Activated T-cell treated with anti-CD3 and anti-CD28 coated beads, Interleukin-2, amount 50 U/mL, for 4 hours (primary cell): ENCODE data around the gene CYP2C18. TPM values are rescaled to one million over a fixed set of nuclear protein-coding genes. Genes with fewer than 3 reads are reported as not detected.

Source experiments
- ATAC-seq, 2 donors: fragments of 200-7000 bp; cut with Tn5 transposase; one replicate each; pipeline ENCODE4 v1.10.0; 2021
- DNase-seq: peaks from one replicate; pipeline ENCODE4 v3.0.0-alpha.2; 2020
- H3K27me3 Mint-ChIP-seq: one replicate; pipeline ENCODE4 v1.8.0; 2021; ENCODE audit warnings: low read depth, mixed read lengths
- H3K36me3 Mint-ChIP-seq: one replicate; pipeline ENCODE4 v1.8.0; 2022; ENCODE audit warnings: mixed read lengths; ENCODE audit not compliant: insufficient read depth
- H3K4me1 Mint-ChIP-seq: one replicate; pipeline ENCODE4 v1.8.0; 2021; ENCODE audit warnings: low read depth, mixed read lengths
- H3K4me3 Mint-ChIP-seq: one replicate; pipeline ENCODE4 v1.8.0; 2021; ENCODE audit warnings: mild to moderate bottlenecking, moderate library complexity, mixed read lengths
- H3K9me3 Mint-ChIP-seq: one replicate; pipeline ENCODE4 v1.8.0; 2021; ENCODE audit warnings: mixed read lengths
- total RNA-seq, 3 donors: library from RNA; stranded (reverse); gene quantifications; one replicate each; pipeline ENCODE4 v1.2.1, GENCODE V29; 2021

The CYP2C18 gene
- total RNA-seq, 3 donors from 2014 or later = not detected

DNA sequence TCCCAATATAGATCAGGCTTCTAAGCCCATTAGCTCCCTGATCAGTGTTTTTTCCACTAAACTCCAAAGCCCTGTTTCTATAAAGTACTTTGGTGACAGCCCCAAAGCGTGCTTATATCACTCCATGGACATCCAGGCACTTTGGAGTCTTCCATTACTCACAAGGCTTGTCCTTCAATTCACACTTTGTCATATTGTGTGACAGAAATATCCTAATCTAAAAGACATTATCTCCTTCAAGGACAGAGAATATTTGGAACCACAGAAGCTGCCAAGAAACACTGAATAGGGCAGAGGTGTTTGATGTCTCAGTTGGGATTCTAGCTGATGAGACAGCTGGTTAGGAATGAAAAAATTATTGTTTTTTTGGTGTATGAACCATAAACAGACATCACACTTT, 97.3 kb downstream of the CYP2C18 start:
- no peak for ATAC-seq
- H3K27me3 Mint-ChIP-seq = no peaks in the 10 kb centered on the region

DNA sequence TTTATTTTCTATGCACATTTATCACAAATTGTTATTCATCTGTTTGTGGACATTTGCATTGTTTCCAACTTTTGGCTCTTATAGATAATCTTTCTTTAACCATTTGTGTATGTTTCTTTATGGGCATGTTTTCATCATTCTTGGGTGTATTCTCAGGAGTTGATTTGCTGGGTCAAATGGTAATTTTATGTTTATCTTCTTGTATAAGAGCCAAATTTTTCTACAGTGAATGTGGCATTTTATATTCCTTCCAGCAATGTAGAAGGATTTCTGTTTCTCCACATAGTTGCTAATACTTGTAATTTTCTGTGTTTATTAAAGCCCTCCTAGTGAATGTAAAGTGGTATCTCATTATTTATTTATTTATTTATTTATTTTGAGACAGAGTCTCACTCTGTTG, 100.7 kb downstream of the CYP2C18 start:
- no peak for DNase-seq
- Mint-ChIP-seq H3K4me1 (no peaks in the 10 kb centered on the region), H3K4me3 (no peak overlapping the region), H3K27me3 (no peaks in the 10 kb centered on the region), H3K9me3 (peaks cover 7% of the 10 kb centered on the region), H3K36me3 (no peaks in the 10 kb centered on the region)
- no peak for ATAC-seq

More for the DNA sequence above, 97.3 kb downstream of the CYP2C18 start:
- peaks cover 3% of the 10 kb centered on the region for H3K9me3 Mint-ChIP-seq
- H3K36me3 Mint-ChIP-seq = no peaks in the 10 kb centered on the region
- no peak overlapping the region for H3K4me3 Mint-ChIP-seq
- no peak for DNase-seq
- no peaks in the 10 kb centered on the region for H3K4me1 Mint-ChIP-seq

GRCh38 chr10:94785211-94785610, 101.7 kb downstream of the CYP2C18 start:
- no peaks in the 10 kb centered on the region for H3K4me1 Mint-ChIP-seq
- DNase-seq = no peak
- peaks cover 10% of the 10 kb centered on the region for H3K9me3 Mint-ChIP-seq
- H3K36me3 Mint-ChIP-seq = no peaks in the 10 kb centered on the region
- ATAC-seq = no peak
- no peaks in the 10 kb centered on the region for H3K27me3 Mint-ChIP-seq
- H3K4me3 Mint-ChIP-seq = no peak overlapping the region

Other genes starting within 250 kb of the CYP2C18 start
- 100 to 1,000 TPM in 1 of 3 donors, 10 to 100 TPM in 2; 87.9 to 119 (median 92.7) TPM for gene HELLS, start 137.9 kb upstream of the CYP2C18 start, total RNA-seq
- under 1 TPM in 1 of 3 donors, not detected in 2; 0.13 TPM for gene CYP2C19, start 79.0 kb downstream of the CYP2C18 start, total RNA-seq